HUDEP-2 (cell line): ENCODE data around the gene PDLIM4.

ENCODE experiments used
- DNase-seq, 76 experiments: peaks; one replicate each; lab custom pipeline; 2025; ENCODE audit not compliant: unreplicated experiment in 76 of 76; lab: John Stamatoyannopoulos, UW

The PDLIM4 gene

DNA sequence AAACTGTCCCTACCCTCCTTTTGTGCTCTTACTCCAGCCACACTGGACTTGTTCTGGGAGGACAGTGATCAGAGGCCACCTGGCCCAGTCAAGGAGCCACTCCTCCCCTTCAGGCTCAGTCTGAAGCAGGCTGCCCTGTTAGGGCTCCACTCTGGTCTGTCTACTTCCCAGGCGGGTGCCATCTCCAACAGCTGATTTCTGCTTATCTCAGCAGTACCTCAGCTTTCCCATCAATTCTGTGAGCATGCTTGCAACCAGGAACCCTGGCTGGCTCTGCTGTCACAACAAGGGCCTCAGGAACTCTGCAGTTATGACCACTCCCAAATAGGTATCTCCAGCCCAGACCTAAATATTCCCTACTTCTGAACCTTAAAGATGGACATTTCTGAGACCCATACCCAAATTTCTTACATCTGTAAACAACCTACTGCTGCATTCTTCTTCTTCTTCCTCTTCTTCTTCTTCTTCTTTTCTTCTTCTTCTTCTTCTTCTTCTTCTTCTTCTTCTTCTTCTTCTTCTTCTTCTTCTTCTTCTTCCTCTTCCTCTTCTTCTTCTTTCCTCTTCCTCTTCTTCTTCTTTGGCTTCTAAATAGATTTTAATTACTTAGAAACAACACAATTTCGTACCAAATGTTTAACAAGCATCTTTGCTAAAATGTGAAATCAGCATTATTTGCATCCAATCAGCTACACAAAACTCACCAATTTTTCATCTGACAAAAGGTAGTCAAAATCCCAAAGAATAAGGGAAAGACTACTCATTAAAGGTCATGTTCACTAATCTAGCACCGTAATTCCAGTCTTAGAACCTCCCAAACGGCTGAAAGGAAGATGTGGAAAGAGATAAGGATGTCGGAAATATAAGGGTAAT is 23.1 kb downstream of the PDLIM4 start:
- no peak for DNase-seq

GRCh38 chr5:132281856-132282614 is 24.5 kb downstream of the PDLIM4 start:
- peak in 1 of 76 experiments; percentile 3 for DNase-seq

- DNase-seq, result peak in 62 of 76 experiments; percentile 8 to 74 (median 42)
Observed at GRCh38 chr5:132283423-132284043, 26.0 kb downstream of the PDLIM4 start.

GRCh38 chr5:132289097-132289496 is 31.6 kb downstream of the PDLIM4 start:
- no peak for DNase-seq

GRCh38 chr5:132291026-132291425 is 33.5 kb downstream of the PDLIM4 start:
- DNase-seq, result no peak

DNA sequence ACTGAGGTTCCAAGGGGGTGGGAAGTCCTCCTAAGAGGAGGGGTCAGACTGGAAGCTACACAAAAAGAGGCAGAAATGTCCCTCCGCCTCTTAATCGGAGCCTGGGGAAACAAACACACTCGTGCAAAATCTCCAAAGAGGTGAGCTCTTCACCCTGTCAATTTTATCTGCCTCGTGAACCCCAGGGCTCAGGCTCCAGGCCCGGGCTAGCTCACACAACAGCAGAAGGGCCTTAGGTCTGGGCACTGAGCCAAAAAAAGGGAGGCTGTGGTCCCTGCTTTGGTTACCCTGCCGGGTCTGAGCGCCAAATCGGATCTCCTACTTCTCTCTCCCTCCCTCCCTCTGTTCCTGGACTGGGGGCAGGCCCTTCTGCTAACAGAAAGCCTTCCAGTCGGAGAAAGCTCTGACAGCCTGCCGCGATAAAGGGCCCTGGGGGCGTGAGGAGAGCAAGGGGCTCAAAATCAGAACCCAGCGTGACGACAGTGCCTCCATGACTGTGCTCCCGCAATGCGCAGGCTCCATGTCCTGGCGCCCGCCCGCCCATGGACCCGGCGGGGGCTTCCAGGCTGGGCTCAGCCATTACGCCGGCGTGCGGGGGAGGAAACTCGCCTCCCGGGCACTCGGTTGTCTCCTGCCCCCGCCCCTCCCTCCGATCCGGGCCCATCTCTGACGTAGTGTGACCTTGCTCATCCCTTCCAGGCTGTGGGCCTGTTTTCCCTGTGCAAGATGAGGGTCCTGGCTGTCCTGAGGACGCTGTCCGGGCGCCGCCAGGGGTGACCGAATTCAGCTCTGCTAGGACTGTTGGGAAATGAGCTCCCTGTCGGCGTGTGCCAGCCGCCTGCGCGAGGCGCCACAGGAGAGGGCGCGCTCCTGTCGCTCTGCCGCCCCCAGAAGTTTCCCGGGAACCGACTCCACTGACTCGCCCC is 35.8 kb downstream of the PDLIM4 start:
- peak in 74 of 76 experiments; percentile 44 to 89 (median 79) for DNase-seq

DNA sequence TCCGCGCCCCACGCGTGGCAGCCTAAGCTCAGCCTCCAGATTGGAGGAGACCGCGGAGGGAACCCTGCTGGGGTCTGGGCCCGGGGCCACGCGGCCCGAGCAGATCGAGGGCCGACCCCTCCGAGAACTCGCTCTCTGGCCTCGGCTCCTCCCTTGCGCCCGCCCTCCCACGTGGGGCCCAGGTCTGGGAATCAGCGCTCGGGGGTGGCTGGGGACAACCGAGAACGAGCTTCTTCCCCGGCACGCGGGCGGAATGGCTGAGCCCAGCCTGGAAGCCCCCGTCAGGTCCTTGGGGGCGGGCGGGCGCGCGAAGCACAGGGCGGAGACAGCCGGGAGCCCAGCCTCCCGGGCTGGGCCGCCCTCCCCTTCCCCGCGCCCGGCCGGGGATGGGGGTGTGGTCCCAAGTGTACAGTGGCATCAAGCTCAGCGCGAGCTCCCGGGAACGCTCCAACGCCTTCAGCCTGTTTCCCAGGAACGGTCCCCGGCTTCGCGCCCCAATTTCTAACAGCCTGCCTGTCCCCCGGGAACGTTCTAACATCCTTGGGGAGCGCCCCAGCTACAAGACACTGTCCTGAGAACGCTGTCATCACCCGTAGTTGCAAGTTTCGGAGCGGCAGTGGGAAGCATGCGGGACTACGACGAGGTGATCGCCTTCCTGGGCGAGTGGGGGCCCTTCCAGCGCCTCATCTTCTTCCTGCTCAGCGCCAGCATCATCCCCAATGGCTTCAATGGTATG is 36.7 kb downstream of the PDLIM4 start, which contains the start of gene SLC22A4:
TSS of gene SLC22A4 (plus strand) at position 403 of the 736 bp plus-strand sequence. CDS start at position 626, 223 bp downstream.
- DNase-seq, result peak in 73 of 76 experiments; percentile 35 to 94 (median 80)

GRCh38 chr5:132294728-132295504 is 37.4 kb downstream of the PDLIM4 start:
- DNase-seq, result peak in 67 of 76 experiments; percentile 13 to 81 (median 61)

- DNase-seq, result no peak
Observed at GRCh38 chr5:132295505-132296411, 38.3 kb downstream of the PDLIM4 start.

- no peak for DNase-seq
Observed at GRCh38 chr5:132296412-132297016, 39.0 kb downstream of the PDLIM4 start.

DNA sequence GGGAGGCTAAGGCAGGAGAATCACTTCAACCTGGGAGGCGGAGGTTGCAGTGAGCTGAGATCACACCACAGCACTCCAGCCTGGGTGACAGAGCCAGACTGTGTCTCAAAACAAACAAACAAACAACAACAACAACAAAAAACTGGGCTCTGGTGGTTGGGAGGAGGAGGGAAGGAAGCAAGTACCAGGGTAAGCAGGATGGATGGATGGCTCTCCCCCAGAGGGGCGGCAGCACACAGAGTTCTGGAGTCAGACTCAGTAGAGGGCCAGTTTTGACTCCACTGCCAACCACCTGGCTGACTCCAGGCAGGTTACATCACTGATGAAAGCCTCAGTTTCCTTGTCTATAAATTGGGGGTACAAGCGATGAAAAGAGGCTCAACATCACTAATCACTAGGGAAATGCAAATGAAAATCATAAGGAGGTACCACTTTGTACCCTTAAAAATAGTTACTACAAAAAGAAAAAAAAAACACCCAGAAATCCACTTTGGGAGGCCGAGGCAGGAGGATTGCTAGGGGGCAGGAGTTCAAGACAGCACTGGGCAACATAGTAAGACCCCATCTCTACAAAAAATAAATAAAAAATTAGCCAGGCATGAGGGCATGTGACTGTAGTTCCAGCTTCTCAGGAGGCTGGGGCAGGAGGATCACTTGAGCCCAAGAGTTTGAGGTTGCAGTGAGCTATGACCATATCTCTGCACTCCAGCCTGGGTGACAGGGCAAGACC is 39.9 kb downstream of the PDLIM4 start:
- DNase-seq, result no peak

- peak in 2 of 76 experiments; percentile 7 to 12 for DNase-seq
Observed at GRCh38 chr5:132298298-132299212, 41.1 kb downstream of the PDLIM4 start.

DNA sequence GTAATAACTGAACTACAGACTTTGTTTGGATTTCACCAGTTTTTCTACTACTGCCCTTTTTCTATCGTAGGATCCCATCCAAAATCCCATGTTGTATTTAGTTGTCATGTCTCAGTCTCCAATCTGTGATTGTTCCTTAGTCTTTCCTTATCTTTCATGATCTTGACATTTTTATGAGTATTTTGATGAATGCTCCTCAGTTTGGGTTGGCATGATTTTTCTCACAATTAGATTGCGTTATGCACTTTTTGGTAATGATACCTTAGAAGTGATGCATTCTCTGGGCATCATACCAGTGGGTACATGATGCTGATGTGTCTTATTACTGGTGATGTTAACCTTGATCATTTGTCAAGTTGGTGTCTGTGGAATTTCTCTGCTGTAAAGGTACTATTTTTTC is 42.4 kb downstream of the PDLIM4 start:
- DNase-seq, result no peak

GRCh38 chr5:132300577-132301343 is 43.3 kb downstream of the PDLIM4 start:
- DNase-seq, result peak in 64 of 76 experiments; percentile 2 to 74 (median 43)
